KMS-11 (cell line): ENCODE data around the gene TBXAS1.

Experiments used
- H2AFZ ChIP-seq: fragments of 200-600 bp; sonication (generic); 2 replicates; pipeline ENCODE4 v1.6.1; 2016; ENCODE audit warnings: antibody characterized with exemption, mixed run types, low read depth
- H3K27ac ChIP-seq: fragments of 200-600 bp; sonication (generic); 2 replicates; pipeline ENCODE4 v1.6.1; 2016; ENCODE audit warnings: mild to moderate bottlenecking, mixed run types
- H3K27me3 ChIP-seq: fragments of 200-600 bp; sonication (generic); 2 replicates; pipeline ENCODE4 v1.6.1; 2017; ENCODE audit warnings: mild to moderate bottlenecking, low read depth, mixed run types, moderate library complexity; ENCODE audit not compliant: insufficient read depth
- H3K36me3 ChIP-seq: fragments of 200-600 bp; sonication (generic); 2 replicates; pipeline ENCODE4 v1.6.1; 2017; ENCODE audit warnings: mild to moderate bottlenecking, mixed run types; ENCODE audit not compliant: insufficient read depth
- H3K4me1 ChIP-seq: fragments of 200-600 bp; sonication (generic); 2 replicates; pipeline ENCODE4 v1.6.1; 2016; ENCODE audit warnings: mild to moderate bottlenecking, low read depth, mixed run types; ENCODE audit not compliant: poor library complexity, severe bottlenecking
- H3K4me2 ChIP-seq: fragments of 200-600 bp; sonication (generic); 2 replicates; pipeline ENCODE4 v1.7.0; 2016; ENCODE audit warnings: mild to moderate bottlenecking, mixed run types
- H3K4me3 ChIP-seq: fragments of 200-600 bp; sonication (generic); IDR thresholded peaks from 2 replicates; pipeline ENCODE4 v1.6.1; 2017; ENCODE audit warnings: low read depth, low read length, mixed read lengths; ENCODE audit not compliant: insufficient read depth
- H3K79me2 ChIP-seq: fragments of 200-600 bp; sonication (generic); 2 replicates; pipeline ENCODE4 v1.6.1; 2016; ENCODE audit warnings: low read depth, mixed run types; ENCODE audit not compliant: insufficient read depth
- H3K9ac ChIP-seq: fragments of 200-600 bp; sonication (generic); 2 replicates; pipeline ENCODE4 v1.6.1; 2016; ENCODE audit warnings: mild to moderate bottlenecking, mixed run types
- H4K20me1 ChIP-seq: fragments of 200-600 bp; sonication (generic); 2 replicates; pipeline ENCODE4 v1.6.1; 2016; ENCODE audit warnings: mild to moderate bottlenecking, mixed run types; ENCODE audit not compliant: insufficient read depth
- CTCF ChIP-seq: fragments of 200-600 bp; sonication (generic); conservative IDR thresholded peaks from 2 replicates; pipeline ENCODE4 v1.6.1; 2017; ENCODE audit warnings: low read depth, mild to moderate bottlenecking, antibody characterized with exemption, low read length, moderate library complexity, mixed read lengths

The TBXAS1 gene

GRCh38 chr7:139895141-139895829, 66.2 kb downstream of the TBXAS1 start:
- Histone ChIP-seq H2AFZ (no peak overlapping the region), H3K27me3 (no peaks in the 10 kb centered on the region), H4K20me1 (no peaks in the 10 kb centered on the region), H3K4me3 (no peak overlapping the region), H3K36me3 (no peaks in the 10 kb centered on the region), H3K27ac (no peak overlapping the region), H3K9ac (no peak overlapping the region), H3K79me2 (no peaks in the 10 kb centered on the region), H3K4me1 (peaks cover 55% of the 10 kb centered on the region), H3K4me2 (no peak overlapping the region)
- no peak for TF ChIP-seq CTCF

DNA sequence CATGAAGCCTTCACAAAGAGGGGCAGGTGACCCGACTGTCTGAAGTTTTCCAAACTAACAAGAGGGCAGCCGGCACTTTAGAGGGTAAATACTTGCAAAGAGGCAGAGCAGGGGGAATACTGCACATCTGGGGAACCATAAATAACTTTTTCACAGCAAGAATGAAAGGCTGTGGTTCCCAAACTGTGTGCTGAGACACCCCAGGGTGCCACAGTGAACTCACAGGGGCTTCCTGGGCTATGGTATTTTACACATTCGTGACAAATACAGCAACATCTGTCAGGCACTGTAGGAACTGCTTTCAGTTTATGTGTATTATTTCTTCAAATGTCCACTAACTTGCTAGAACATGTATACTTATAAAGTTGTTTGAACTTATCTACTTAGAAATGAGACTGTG, 67.2 kb downstream of the TBXAS1 start:
- Histone ChIP-seq H3K79me2 (no peaks in the 10 kb centered on the region), H3K4me2 (peak overlapping the region; percentile 3; the same call in 1 of the 2 replicates)
- no peak for TF ChIP-seq CTCF

DNA sequence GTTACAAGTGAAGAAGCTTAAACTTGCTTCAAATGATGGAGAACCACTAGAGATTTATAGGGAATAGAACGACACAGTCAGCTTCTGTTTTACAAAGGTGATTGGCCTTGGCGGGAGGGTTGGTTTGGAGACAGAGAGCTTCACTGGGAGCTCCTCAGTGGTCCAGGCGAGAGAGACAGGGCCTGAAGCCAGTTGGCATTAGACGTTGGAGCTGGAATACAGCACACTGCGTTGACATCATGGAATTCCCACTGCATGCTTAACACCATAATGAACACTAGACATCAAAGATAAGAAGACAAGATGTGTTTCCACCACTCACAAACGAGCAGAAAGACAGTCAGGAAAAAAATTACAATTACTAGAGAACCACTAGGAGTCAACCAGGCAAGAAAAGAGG, 67.8 kb downstream of the TBXAS1 start:
- H3K4me3 ChIP-seq = no peak overlapping the region
- H3K27me3 ChIP-seq = no peaks in the 10 kb centered on the region
- no peaks in the 10 kb centered on the region for H4K20me1 ChIP-seq
- TF ChIP-seq CTCF = no peak
- H3K4me2 ChIP-seq = no peak overlapping the region
- no peak overlapping the region for H2AFZ ChIP-seq
- no peak overlapping the region for H3K27ac ChIP-seq
- H3K4me1 ChIP-seq = peaks cover 70% of the 10 kb centered on the region
- H3K9ac ChIP-seq = no peak overlapping the region
- no peaks in the 10 kb centered on the region for H3K36me3 ChIP-seq
- no peaks in the 10 kb centered on the region for H3K79me2 ChIP-seq

More for the DNA sequence above, 67.2 kb downstream of the TBXAS1 start:
- H2AFZ ChIP-seq = no peak overlapping the region
- H3K36me3 ChIP-seq = no peaks in the 10 kb centered on the region
- H3K27ac ChIP-seq = no peak overlapping the region
- H3K9ac ChIP-seq = no peak overlapping the region
- H4K20me1 ChIP-seq = no peaks in the 10 kb centered on the region
- peaks cover 65% of the 10 kb centered on the region for H3K4me1 ChIP-seq
- no peak overlapping the region for H3K4me3 ChIP-seq
- no peaks in the 10 kb centered on the region for H3K27me3 ChIP-seq

DNA sequence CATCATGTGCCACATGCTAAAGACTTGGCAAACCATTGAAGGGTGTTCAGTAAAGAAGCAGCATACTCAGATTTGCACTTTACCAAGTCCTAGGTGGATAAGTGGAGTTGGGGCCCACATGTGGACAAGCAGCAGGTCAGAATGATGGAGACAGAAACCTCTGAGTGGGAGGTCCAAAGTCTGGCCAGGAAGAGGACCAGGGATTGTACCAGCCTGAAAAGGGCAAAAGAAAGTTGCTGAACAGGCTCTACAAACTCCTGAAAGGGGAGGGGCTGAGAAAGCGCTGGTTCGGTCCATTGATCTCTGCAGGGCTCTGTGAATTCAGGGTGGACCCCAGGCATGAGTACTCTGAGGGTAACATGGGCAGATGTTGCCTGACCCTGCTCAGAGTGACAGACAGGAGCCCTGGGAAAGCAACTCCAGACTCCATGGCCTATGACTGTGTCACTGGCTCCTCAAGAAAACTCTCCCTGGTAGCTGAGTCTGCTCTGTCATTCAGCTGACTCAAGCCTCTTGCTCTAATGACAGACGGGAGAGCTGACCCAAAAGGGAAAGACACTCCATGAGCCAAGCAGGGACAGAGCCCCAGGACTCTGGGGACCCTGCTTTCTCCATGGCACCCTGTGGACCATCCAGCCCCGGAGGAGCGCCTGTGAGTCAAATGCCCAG, 68.5 kb downstream of the TBXAS1 start:
- H3K4me1 ChIP-seq = peaks cover 75% of the 10 kb centered on the region
- no peak overlapping the region for H3K4me3 ChIP-seq
- H3K27me3 ChIP-seq = no peaks in the 10 kb centered on the region
- no peak for TF ChIP-seq CTCF
- H4K20me1 ChIP-seq = no peaks in the 10 kb centered on the region
- no peak overlapping the region for H3K9ac ChIP-seq
- peak overlapping the region; percentile 47; the same call in 1 of the 2 replicates for H2AFZ ChIP-seq
- peak overlapping the region; percentile 72; the same call in 1 of the 2 replicates for H3K4me2 ChIP-seq
- H3K36me3 ChIP-seq = no peaks in the 10 kb centered on the region
- no peaks in the 10 kb centered on the region for H3K79me2 ChIP-seq
- peak overlapping the region; percentile 53; the same call in 1 of the 2 replicates for H3K27ac ChIP-seq
